GM23338 (cell line): Measurements from ENCODE around the gene DAZAP1.

Experiments
- CREB1 ChIP-seq: fragments of 250-450 bp; sonication (Bioruptor Pico); IDR thresholded peaks from 2 replicates; pipeline ENCODE4 v1.5.0; 2020; ENCODE audit warnings: low read depth, mild to moderate bottlenecking, moderate library complexity
- CTCF ChIP-seq, 2 experiments: fragments of 200-600 bp in 1 of 2; sonication (generic) in 1 of 2; conservative IDR thresholded peaks; 2 replicates each; pipeline versions ENCODE4 v1.5.1 to v1.6.1; 2016 to 2017; ENCODE audit warnings: antibody characterized with exemption in 2 of 2, low read depth in 2 of 2, mild to moderate bottlenecking in 2 of 2, moderate library complexity in 1 of 2
- EZH2 ChIP-seq: fragments of 200-600 bp; sonication (generic); IDR thresholded peaks from one replicate; pipeline ENCODE4 v1.8.0; 2017; ENCODE audit warnings: antibody characterized with exemption, mild to moderate bottlenecking, low read depth; ENCODE audit not compliant: unreplicated experiment
- POLR2AphosphoS5 ChIP-seq: IDR thresholded peaks from 2 replicates; pipeline ENCODE4 v1.6.1; 2016; ENCODE audit warnings: antibody characterized with exemption, low read depth
- REST ChIP-seq: IDR thresholded peaks from one replicate; pipeline ENCODE4 v1.6.1; 2018; ENCODE audit warnings: antibody characterized with exemption; ENCODE audit not compliant: unreplicated experiment
- STAT1 ChIP-seq: IDR thresholded peaks from one replicate; pipeline ENCODE4 v1.6.1; 2016; ENCODE audit warnings: antibody characterized with exemption; ENCODE audit not compliant: unreplicated experiment

GRCh38 chr19:1455002-1455335, 47.6 kb downstream of the DAZAP1 start:
- TF ChIP-seq POLR2AphosphoS5 (no peak), CTCF (conservative IDR thresholded peaks at IDR 0.05; ENCODE audit: low read depth in 2 of 2) (no peak), REST (no peak), CREB1 (CRISPR knock-in tag) (no peak), EZH2 (no peak), STAT1 (no peak)
